Ecto neural progenitor cell (in vitro differentiated cells): Measurements from ENCODE around the gene CLHC1.
"Not testable (repeated sequence)": the region's sequence is repeated elsewhere in the genome, so short reads cannot be mapped to it uniquely, and the experiment has no call there.

Experiments used
- DNase-seq: peaks from one replicate; pipeline ENCODE4 v3.0.0-alpha.2; 2018; ENCODE audit warnings: low spot score

Gene CLHC1

GRCh38 chr2:55232084-55232862, at the start of gene CLHC1, which contains the start of gene RPS27A:
TSS of gene CLHC1 (minus strand) at chr2:55232293. CDS start at chr2:55222411, 9,882 bp downstream.
TSS of gene RPS27A (plus strand) at chr2:55232688. CDS start at chr2:55232825, 137 bp downstream.
- peak; percentile 93 for DNase-seq

GRCh38 chr2:55280851-55281546, 48.9 kb upstream of the CLHC1 start:
- not testable (repeated sequence) for DNase-seq

GRCh38 chr2:55279859-55280424, 47.8 kb upstream of the CLHC1 start:
- DNase-seq = not testable (repeated sequence)

GRCh38 chr2:55279214-55279835, 47.2 kb upstream of the CLHC1 start:
- not testable (repeated sequence) for DNase-seq

- DNase-seq = no peak
These were observed 45.2 kb upstream of the CLHC1 start for GRCh38 chr2:55277310-55277709.

- DNase-seq = not testable (repeated sequence)
These were observed 42.3 kb upstream of the CLHC1 start for GRCh38 chr2:55274346-55274745.

- no peak for DNase-seq
These were observed 37.5 kb upstream of the CLHC1 start for GRCh38 chr2:55269645-55269990.

- peak; percentile 96 for DNase-seq
These were observed 37.0 kb upstream of the CLHC1 start, which contains the start of gene MTIF2 for GRCh38 chr2:55268907-55269644. TSS of gene MTIF2 (minus strand) at chr2:55269231. CDS start at chr2:55263858, 5,373 bp downstream.

GRCh38 chr2:55268288-55268906, 36.3 kb upstream of the CLHC1 start:
- no peak for DNase-seq

- DNase-seq = not testable (repeated sequence)
These were observed 27.5 kb upstream of the CLHC1 start for GRCh38 chr2:55259586-55259985.

- no peak for DNase-seq
These were observed 20.7 kb upstream of the CLHC1 start for GRCh38 chr2:55252832-55253231.

GRCh38 chr2:55247025-55247424, 14.9 kb upstream of the CLHC1 start:
- no peak for DNase-seq

GRCh38 chr2:55245411-55245810, 13.3 kb upstream of the CLHC1 start:
- no peak for DNase-seq

- no peak for DNase-seq
These were observed 10.5 kb upstream of the CLHC1 start for GRCh38 chr2:55242617-55243016.

GRCh38 chr2:55241582-55241981, 9.5 kb upstream of the CLHC1 start:
- DNase-seq = not testable (repeated sequence)

- no peak for DNase-seq
These were observed 7.6 kb upstream of the CLHC1 start for GRCh38 chr2:55239656-55240222.

- DNase-seq = no peak
These were observed 5.0 kb upstream of the CLHC1 start for GRCh38 chr2:55236992-55237543.

- DNase-seq = no peak
These were observed 3.8 kb upstream of the CLHC1 start for GRCh38 chr2:55235724-55236538.

- DNase-seq = no peak
These were observed 1.5 kb upstream of the CLHC1 start for GRCh38 chr2:55233658-55233940.
